DND-41 (cell line): Measurements from ENCODE around the gene RSAD2.

Source experiments
- EZH2 ChIP-seq: IDR thresholded peaks from 3 replicates; pipeline ENCODE4 v1.6.1; 2012; ENCODE audit warnings: borderline replicate concordance, low read depth, mild to moderate bottlenecking, moderate library complexity, low read length, inconsistent platforms; ENCODE audit not compliant: severe bottlenecking
- TF ChIP-seq, protein P1 (sequence below): IDR thresholded peaks from 2 replicates; pipeline ENCODE4 v1.5.1; 2012; ENCODE audit warnings: borderline replicate concordance, low read length, moderate library complexity, mild to moderate bottlenecking; ENCODE audit not compliant: poor library complexity, severe bottlenecking; ENCODE audit errors: extremely low read depth

DNA sequence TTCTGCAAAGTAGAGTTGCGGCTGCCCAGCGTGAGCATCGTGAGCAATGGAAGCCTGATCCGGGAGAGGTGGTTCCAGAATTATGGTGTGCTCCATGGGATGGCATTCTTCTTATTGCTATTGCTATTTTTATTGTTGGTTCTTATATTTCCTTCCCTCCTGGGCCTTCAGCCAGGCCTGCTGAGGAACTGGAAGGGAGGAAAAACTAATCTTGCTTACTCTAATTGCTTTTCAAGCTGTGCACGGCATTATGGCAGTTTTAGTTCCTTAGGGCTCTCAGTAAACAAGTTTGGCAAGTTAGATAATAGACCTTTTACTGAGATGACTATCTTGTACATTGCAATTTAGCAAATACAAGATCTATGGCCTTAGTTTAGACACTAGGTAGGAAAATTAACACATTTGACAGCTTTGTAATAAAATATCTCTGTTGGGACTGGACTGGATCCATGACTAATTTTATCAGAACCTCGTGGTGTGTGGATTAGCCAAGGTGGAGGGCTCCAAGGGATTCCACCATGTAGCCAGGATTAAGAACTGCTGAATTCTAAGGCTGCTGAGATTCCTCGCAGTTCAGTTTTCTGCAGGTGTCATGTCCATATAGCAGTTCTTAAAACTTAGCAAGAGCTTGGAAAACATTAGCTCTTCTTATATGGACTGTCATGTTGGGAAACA lies 6.0 kb downstream of the RSAD2 start:
- TF ChIP-seq, protein P1, sequence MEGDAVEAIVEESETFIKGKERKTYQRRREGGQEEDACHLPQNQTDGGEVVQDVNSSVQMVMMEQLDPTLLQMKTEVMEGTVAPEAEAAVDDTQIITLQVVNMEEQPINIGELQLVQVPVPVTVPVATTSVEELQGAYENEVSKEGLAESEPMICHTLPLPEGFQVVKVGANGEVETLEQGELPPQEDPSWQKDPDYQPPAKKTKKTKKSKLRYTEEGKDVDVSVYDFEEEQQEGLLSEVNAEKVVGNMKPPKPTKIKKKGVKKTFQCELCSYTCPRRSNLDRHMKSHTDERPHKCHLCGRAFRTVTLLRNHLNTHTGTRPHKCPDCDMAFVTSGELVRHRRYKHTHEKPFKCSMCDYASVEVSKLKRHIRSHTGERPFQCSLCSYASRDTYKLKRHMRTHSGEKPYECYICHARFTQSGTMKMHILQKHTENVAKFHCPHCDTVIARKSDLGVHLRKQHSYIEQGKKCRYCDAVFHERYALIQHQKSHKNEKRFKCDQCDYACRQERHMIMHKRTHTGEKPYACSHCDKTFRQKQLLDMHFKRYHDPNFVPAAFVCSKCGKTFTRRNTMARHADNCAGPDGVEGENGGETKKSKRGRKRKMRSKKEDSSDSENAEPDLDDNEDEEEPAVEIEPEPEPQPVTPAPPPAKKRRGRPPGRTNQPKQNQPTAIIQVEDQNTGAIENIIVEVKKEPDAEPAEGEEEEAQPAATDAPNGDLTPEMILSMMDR, result no peak
- no peak for TF ChIP-seq EZH2
